Measurements from ENCODE around the gene CEP104.

Gene CEP104

DNA sequence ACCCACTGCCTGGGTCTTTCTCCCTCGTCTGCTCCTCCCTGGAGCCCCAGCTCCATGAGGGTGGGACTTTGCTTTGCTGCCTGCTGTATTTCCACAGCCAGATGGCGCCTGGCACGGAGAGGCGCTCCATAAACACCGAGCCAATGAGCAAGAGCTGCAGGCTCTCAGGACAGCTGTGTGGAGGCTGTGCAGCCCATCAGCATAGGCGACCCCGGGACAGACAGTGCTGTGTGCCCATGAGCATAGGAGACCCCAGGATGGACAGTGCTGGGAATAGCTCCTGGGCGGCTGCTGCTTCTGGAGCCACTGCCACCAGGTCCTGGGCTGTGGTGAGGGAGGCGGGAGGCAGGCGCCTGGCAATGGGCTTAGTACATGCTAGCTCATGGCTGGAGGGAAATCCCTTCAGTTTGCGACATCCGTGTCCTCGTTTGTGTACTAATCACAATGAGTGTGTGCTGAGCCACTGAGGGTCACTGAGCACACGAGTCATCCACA is 29.2 kb downstream of the CEP104 start:
- peaks cover 34% of the 10 kb centered on the region for H3K36me3 Mint-ChIP-seq (ENCODE audit: insufficient read depth)
- H3K27ac Mint-ChIP-seq (ENCODE audit: low read depth): no peak overlapping the region

DNA sequence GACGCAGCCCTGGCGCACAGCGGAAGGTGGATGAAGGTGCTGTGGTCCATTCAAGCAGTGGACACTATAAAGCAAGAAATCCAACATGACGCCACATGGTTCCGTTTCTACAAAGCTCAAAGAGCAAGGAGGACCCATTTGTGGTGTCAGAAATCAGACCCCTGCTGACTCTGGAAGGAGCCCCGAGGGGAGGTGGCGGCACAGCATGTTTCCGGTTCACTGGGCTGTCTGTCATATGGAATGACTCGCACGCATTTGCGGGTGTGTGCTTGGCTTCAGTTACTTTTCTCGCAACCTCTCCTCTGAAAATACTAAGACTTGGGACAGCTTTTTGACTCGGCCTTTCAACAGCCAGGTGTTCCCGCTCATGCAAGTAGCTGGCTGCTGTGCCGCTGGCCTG is 31.7 kb downstream of the CEP104 start:
- Mint-ChIP-seq H3K27me3 (no peaks in the 10 kb centered on the region), H3K36me3 (ENCODE audit: insufficient read depth) (peaks cover 25% of the 10 kb centered on the region), H3K4me1 (no peaks in the 10 kb centered on the region), H3K9me3 (no peaks in the 10 kb centered on the region), H3K4me3 (no peak overlapping the region), H3K27ac (ENCODE audit: low read depth) (no peak overlapping the region)
- DNase-seq (ENCODE audit: low spot score in 2 of 2) (no peak), ATAC-seq (replicated peaks; ENCODE audit: extremely low read depth, poor library complexity, severe bottlenecking) (no peak)

More for the DNA sequence above, 29.2 kb downstream of the CEP104 start:
- ATAC-seq (replicated peaks; ENCODE audit: extremely low read depth, poor library complexity, severe bottlenecking) (no peak), DNase-seq (ENCODE audit: low spot score in 2 of 2) (no peak)
- Mint-ChIP-seq H3K27me3 (no peaks in the 10 kb centered on the region), H3K4me1 (no peaks in the 10 kb centered on the region), H3K4me3 (no peak overlapping the region), H3K9me3 (no peaks in the 10 kb centered on the region)

GRCh38 chr1:3824650-3825049 is 32.4 kb downstream of the CEP104 start:
- Mint-ChIP-seq H3K4me3 (no peak overlapping the region), H3K9me3 (no peaks in the 10 kb centered on the region), H3K36me3 (ENCODE audit: insufficient read depth) (peaks cover 22% of the 10 kb centered on the region), H3K27me3 (no peaks in the 10 kb centered on the region), H3K4me1 (no peaks in the 10 kb centered on the region), H3K27ac (ENCODE audit: low read depth) (no peak overlapping the region)
- ATAC-seq (replicated peaks; ENCODE audit: extremely low read depth, poor library complexity, severe bottlenecking): no peak
- DNase-seq (ENCODE audit: low spot score in 2 of 2): no peak

DNA sequence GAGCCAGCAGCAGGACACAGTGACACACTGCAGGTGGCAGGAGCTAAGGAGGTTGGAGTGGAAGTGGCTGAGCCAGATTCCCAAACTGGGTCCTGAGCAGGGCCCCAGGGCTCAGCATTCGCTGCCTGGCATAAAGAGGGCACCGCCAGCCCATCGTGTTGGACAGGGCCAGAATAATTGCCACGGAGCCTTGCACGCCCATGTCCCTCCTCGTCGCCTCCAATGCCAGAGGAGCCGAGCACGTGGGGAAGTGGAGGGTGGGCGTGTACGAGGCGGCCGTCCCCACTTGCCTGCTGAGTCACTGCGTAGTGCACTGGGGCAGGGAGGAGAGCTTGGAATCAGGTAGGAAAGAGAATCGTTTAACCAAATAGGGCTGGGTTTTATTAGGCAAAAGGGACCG is 34.6 kb downstream of the CEP104 start:
- Mint-ChIP-seq H3K9me3 (no peaks in the 10 kb centered on the region), H3K4me1 (peaks cover 6% of the 10 kb centered on the region), H3K27ac (ENCODE audit: low read depth) (peak overlapping the region; percentile 49), H3K27me3 (no peaks in the 10 kb centered on the region), H3K36me3 (ENCODE audit: insufficient read depth) (peaks cover 18% of the 10 kb centered on the region), H3K4me3 (no peak overlapping the region)
- DNase-seq (ENCODE audit: low spot score in 2 of 2) (no peak), ATAC-seq (replicated peaks; ENCODE audit: extremely low read depth, poor library complexity, severe bottlenecking) (no peak)

- Mint-ChIP-seq H3K27ac (ENCODE audit: low read depth) (peak overlapping the region; percentile 49), H3K27me3 (no peaks in the 10 kb centered on the region), H3K4me3 (no peak overlapping the region), H3K36me3 (ENCODE audit: insufficient read depth) (peaks cover 18% of the 10 kb centered on the region), H3K9me3 (no peaks in the 10 kb centered on the region), H3K4me1 (peaks cover 6% of the 10 kb centered on the region)
- DNase-seq (ENCODE audit: low spot score in 2 of 2) (no peak), ATAC-seq (replicated peaks; ENCODE audit: extremely low read depth, poor library complexity, severe bottlenecking) (no peak)
These were observed 35.1 kb downstream of the CEP104 start for GRCh38 chr1:3821908-3822307.

DNA sequence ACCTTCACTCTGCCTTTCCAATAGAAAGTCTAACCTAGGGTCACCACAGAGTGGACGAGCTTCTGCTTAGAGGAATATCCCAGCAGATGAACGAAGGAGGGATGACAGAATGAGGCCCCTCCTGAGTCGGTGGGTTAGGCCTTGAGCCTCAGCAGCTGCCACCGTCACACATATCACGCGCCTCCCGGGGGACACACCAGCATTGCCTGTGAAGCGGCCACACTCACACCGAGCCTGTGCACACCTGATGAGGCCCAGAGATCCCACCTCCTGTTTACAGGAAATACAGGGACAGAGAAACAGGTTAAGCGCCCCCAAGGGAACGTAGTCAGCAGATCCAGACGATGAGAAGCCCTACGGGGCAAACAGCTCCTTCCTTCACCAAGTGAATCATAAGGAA is 35.6 kb downstream of the CEP104 start:
- Mint-ChIP-seq H3K9me3 (no peaks in the 10 kb centered on the region), H3K27me3 (no peaks in the 10 kb centered on the region), H3K27ac (ENCODE audit: low read depth) (peak overlapping the region; percentile 49), H3K4me3 (no peak overlapping the region), H3K36me3 (ENCODE audit: insufficient read depth) (peaks cover 18% of the 10 kb centered on the region), H3K4me1 (peaks cover 6% of the 10 kb centered on the region)
- no peak for ATAC-seq (replicated peaks; ENCODE audit: extremely low read depth, poor library complexity, severe bottlenecking)
- DNase-seq (ENCODE audit: low spot score in 2 of 2): no peak

GRCh38 chr1:3821004-3821403 is 36.0 kb downstream of the CEP104 start:
- Mint-ChIP-seq H3K27ac (ENCODE audit: low read depth) (no peak overlapping the region), H3K27me3 (no peaks in the 10 kb centered on the region), H3K9me3 (no peaks in the 10 kb centered on the region), H3K36me3 (ENCODE audit: insufficient read depth) (peaks cover 17% of the 10 kb centered on the region), H3K4me1 (peaks cover 6% of the 10 kb centered on the region), H3K4me3 (no peak overlapping the region)
- no peak for ATAC-seq (replicated peaks; ENCODE audit: extremely low read depth, poor library complexity, severe bottlenecking)
- DNase-seq (ENCODE audit: low spot score in 2 of 2): no peak

- DNase-seq (ENCODE audit: low spot score in 2 of 2) (no peak), ATAC-seq (replicated peaks; ENCODE audit: extremely low read depth, poor library complexity, severe bottlenecking) (no peak)
- Mint-ChIP-seq H3K27me3 (no peaks in the 10 kb centered on the region), H3K4me3 (no peak overlapping the region), H3K4me1 (peaks cover 6% of the 10 kb centered on the region), H3K36me3 (ENCODE audit: insufficient read depth) (peaks cover 15% of the 10 kb centered on the region), H3K27ac (ENCODE audit: low read depth) (no peak overlapping the region), H3K9me3 (no peaks in the 10 kb centered on the region)
These were observed 36.7 kb downstream of the CEP104 start for GRCh38 chr1:3820316-3820715.

GRCh38 chr1:3819771-3820200 is 37.2 kb downstream of the CEP104 start:
- DNase-seq (ENCODE audit: low spot score in 2 of 2) (no peak), ATAC-seq (replicated peaks; ENCODE audit: extremely low read depth, poor library complexity, severe bottlenecking) (no peak)
- Mint-ChIP-seq H3K27me3 (no peaks in the 10 kb centered on the region), H3K27ac (ENCODE audit: low read depth) (no peak overlapping the region), H3K36me3 (ENCODE audit: insufficient read depth) (peaks cover 19% of the 10 kb centered on the region), H3K4me1 (peaks cover 6% of the 10 kb centered on the region), H3K9me3 (no peaks in the 10 kb centered on the region), H3K4me3 (no peak overlapping the region)

DNA sequence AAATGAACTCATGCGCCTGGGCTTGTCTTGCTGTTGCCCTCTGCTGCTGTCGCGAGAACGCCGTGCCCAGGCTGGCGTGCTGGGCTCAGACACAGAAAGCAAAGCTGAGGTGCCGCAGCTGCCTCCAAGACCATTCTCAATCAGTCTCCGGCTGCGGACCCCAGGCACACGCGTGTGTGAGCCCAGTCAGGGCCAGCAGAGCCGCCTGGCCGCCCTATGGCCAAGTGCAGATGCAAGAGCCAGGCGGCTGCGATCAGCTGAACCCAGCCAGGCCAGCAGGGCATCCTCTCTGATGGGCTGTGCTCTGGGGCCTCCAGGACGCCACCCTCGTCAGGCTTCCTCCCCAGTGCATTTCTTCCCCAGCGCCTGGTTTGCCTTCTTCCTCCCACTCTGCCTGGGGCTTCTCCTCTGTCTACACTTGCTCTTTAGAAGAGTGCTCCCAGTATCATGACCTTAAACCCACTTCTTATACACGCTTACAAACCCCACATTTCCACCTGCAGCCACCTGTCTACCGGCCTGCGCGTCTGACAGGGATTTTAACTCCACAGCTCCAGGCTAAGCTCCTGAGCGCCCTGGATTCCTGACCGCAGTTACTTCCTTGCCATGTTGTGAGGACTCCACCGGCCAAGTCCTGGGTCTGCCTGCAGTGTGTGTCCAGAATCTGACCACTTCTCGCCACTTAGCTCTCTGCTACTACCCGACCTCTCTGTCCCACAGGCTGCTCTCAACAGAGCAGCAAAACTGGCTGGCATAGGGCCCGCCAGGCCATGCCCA is 39.0 kb downstream of the CEP104 start:
- no peak overlapping the region for H3K27ac Mint-ChIP-seq (ENCODE audit: low read depth)
- no peak overlapping the region for H3K4me3 Mint-ChIP-seq
- ATAC-seq (replicated peaks; ENCODE audit: extremely low read depth, poor library complexity, severe bottlenecking) (no peak), DNase-seq (ENCODE audit: low spot score in 2 of 2) (no peak)
- no peaks in the 10 kb centered on the region for H3K27me3 Mint-ChIP-seq
- no peaks in the 10 kb centered on the region for H3K9me3 Mint-ChIP-seq
- peaks cover 6% of the 10 kb centered on the region for H3K4me1 Mint-ChIP-seq
- H3K36me3 Mint-ChIP-seq (ENCODE audit: insufficient read depth): peaks cover 23% of the 10 kb centered on the region

DNA sequence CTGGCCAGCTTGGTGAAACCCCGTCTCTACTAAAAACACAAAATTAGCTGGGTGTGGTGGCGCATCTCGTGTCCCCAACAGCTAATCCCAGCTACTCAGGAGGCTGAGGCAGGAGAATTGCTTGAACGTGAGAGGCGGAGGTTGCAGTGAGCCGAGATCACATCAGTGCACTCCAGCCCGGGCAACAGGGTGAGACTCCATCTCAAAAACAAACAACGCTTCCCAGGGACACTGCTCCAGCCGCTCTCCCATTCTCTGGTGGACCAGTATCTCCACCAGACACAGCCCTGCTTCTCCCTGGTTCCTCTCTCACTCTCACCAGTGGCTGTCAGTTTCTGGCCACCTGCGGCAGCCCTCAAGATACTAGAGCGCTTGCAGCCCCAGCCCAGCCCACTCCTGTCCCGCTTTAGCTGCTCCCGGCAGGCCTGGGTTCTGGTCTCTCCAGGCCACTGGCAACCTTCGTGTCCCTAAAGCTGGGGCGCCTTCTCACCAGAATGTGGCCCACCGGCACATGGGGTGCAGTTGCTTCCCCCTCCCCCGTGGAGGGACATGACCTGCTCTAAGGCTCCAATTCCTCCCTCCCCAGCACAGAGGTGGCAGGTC is 39.8 kb downstream of the CEP104 start:
- H3K27me3 Mint-ChIP-seq: no peaks in the 10 kb centered on the region
- ATAC-seq (replicated peaks; ENCODE audit: extremely low read depth, poor library complexity, severe bottlenecking): no peak
- H3K4me3 Mint-ChIP-seq: no peak overlapping the region

DNA sequence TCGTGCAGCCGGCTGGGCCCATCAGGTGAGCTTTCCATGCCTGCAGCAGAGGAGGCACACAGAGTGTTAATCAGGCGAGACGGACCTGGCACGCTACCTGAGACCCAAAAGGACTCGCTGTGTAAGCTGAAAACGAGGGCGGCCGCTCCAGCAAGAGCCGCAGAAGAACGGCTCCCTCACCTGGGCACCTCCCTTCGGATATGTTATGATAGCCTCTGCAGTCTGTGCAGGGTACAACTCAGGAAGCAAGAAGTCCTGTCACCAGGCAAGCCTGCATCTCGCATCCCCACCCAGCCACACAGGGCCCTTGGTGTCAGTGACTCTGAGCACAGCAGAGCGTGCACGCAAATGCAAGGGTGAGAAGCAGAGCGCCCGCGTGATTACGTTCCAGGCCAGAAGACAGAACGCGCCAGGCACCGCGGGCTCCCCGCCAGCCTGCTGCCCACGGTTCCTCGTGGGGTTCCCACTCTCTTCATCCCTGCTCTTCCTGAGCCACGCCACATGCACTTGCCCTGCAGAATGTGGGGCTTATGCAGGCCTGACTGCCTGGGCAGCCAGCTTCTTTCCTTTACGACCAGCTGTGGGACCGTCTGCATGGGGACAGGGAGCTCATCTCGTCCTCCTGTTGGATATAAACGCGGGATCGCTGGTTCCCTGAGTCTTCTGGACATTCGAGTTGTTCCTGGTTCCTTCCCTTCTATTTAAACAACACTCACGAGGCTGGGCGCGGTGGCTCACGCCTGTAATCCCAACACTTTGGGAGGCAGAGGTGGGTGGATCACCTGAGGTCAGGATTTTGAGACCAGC is 40.5 kb downstream of the CEP104 start:
- DNase-seq (ENCODE audit: low spot score in 2 of 2) (no peak), ATAC-seq (replicated peaks; ENCODE audit: extremely low read depth, poor library complexity, severe bottlenecking) (no peak)
- Mint-ChIP-seq H3K27ac (ENCODE audit: low read depth) (no peak overlapping the region), H3K4me3 (no peak overlapping the region), H3K27me3 (no peaks in the 10 kb centered on the region), H3K4me1 (peaks cover 6% of the 10 kb centered on the region), H3K9me3 (no peaks in the 10 kb centered on the region), H3K36me3 (ENCODE audit: insufficient read depth) (peaks cover 23% of the 10 kb centered on the region)

More for the DNA sequence above, 39.8 kb downstream of the CEP104 start:
- no peaks in the 10 kb centered on the region for H3K9me3 Mint-ChIP-seq
- peaks cover 6% of the 10 kb centered on the region for H3K4me1 Mint-ChIP-seq
- H3K27ac Mint-ChIP-seq (ENCODE audit: low read depth): no peak overlapping the region
- no peak for DNase-seq (ENCODE audit: low spot score in 2 of 2)
- peaks cover 23% of the 10 kb centered on the region for H3K36me3 Mint-ChIP-seq (ENCODE audit: insufficient read depth)
